K562 (cell line): ENCODE data around the gene SMAP2. TPM values are rescaled to one million over a fixed set of nuclear protein-coding genes. Genes with fewer than 3 reads are reported as not detected.

Experiments used
- ARNT ChIP-seq, 2 experiments: fragments of 450-650 bp; IDR thresholded peaks; 2 replicates each; pipeline ENCODE4 v1.6.1; 2016; ENCODE audit warnings: mild to moderate bottlenecking in 1 of 2
- FOXM1 ChIP-seq, 2 experiments: fragments of 450-650 bp in 1 of 2; sonication (generic) in 1 of 2; formaldehyde crosslinking in 1 of 2; IDR thresholded peaks; 2 replicates each; pipeline versions ENCODE4 v1.6.1 to v1.9.0; 2017 to 2022; ENCODE audit warnings: low read depth in 2 of 2, mild to moderate bottlenecking in 2 of 2, missing genetic modification reagents in 1 of 2, moderate library complexity in 1 of 2
- GATAD2A ChIP-seq: fragments of 450-650 bp; IDR thresholded peaks from 2 replicates; pipeline ENCODE4 v1.6.1; 2017
- MYNN ChIP-seq, 2 experiments: sonication (generic); formaldehyde crosslinking in 1 of 2; IDR thresholded peaks; 2 replicates each; pipeline versions ENCODE4 v1.5.0 to v1.6.1; 2016 to 2020; ENCODE audit warnings: antibody characterized with exemption in 1 of 2, missing genetic modification reagents in 1 of 2
- NFIC ChIP-seq: fragments of 450-650 bp; IDR thresholded peaks from 2 replicates; pipeline ENCODE4 v1.6.1; 2017; ENCODE audit warnings: mild to moderate bottlenecking, inconsistent platforms
- RBM34 ChIP-seq: fragments of 200-400 bp; formaldehyde crosslinking; IDR thresholded peaks from 2 replicates; pipeline ENCODE4 v1.6.1; 2018; ENCODE audit warnings: low read length, borderline replicate concordance; ENCODE audit not compliant: insufficient read depth
- SMARCA4 ChIP-seq: fragments of 450-650 bp; IDR thresholded peaks from 2 replicates; pipeline ENCODE4 v1.6.1; 2016
- TCF3 ChIP-seq: sonication (generic); formaldehyde crosslinking; IDR thresholded peaks from 2 replicates; pipeline ENCODE4 v1.4.0; 2020; ENCODE audit warnings: mild to moderate bottlenecking, missing genetic modification reagents
- TEAD4 ChIP-seq, 2 experiments: sonication (generic) in 1 of 2; formaldehyde crosslinking in 1 of 2; IDR thresholded peaks; 2 replicates each; pipeline versions ENCODE4 v1.6.1 to v1.8.0; 2012 to 2022; ENCODE audit warnings: borderline replicate concordance in 1 of 2, inconsistent platforms in 1 of 2, low read length in 1 of 2, mild to moderate bottlenecking in 1 of 2, missing genetic modification reagents in 1 of 2
- ZBED1 ChIP-seq: IDR thresholded peaks from 2 replicates; pipeline ENCODE4 v1.6.1; 2014
- ZNF253 ChIP-seq: fragments of 250-450 bp; sonication (Bioruptor Pico); conservative IDR thresholded peaks from 2 replicates; pipeline ENCODE4 v1.6.1; 2021; ENCODE audit warnings: mild to moderate bottlenecking
- ZNF717 ChIP-seq: fragments of 250-450 bp; sonication (Bioruptor Pico); IDR thresholded peaks from 2 replicates; pipeline ENCODE4 v1.5.0; 2021
- polyA plus RNA-seq, 8 experiments: library from polyadenylated mRNA; depleted of rRNA in 4 of 8; stranded (reverse) in 5 of 8; unstranded in 3 of 8; fragments of >200 nt; fragmentation: Nextera tagmentation in 2 of 8; fragmentation: Illumina TruSeq in 1 of 8; extraction: Ambion mirVana in 2 of 8; extraction: Trizol in 1 of 8; gene quantifications; 2 replicates each; pipeline versions ENCODE4 v1.2.1 to v1.2.3, GENCODE V29; 2011 to 2014; ENCODE audit warnings: inconsistent platforms in 1 of 8, missing spikeins in 1 of 8
- total RNA-seq, 7 experiments: library from RNA; depleted of rRNA in 6 of 7; stranded (reverse); fragments of >200 nt in 6 of 7; fragmentation: Illumina TruSeq in 2 of 7; extraction: Trizol in 2 of 7; gene quantifications; 2 replicates each; pipeline versions ENCODE4 v1.2.1 to v1.2.3, GENCODE V29; 2011 to 2021; ENCODE audit warnings: low replicate concordance in 1 of 7
- TF ChIP-seq, protein P1 (sequence below), 2 experiments: fragments of 450-650 bp; IDR thresholded peaks; 2 replicates each; pipeline ENCODE4 v1.6.1; 2016
- TF ChIP-seq, protein P2 (sequence below): fragments of 250-450 bp; sonication (Bioruptor Pico); IDR thresholded peaks from 2 replicates; pipeline ENCODE4 v1.6.1; 2021; ENCODE audit warnings: mild to moderate bottlenecking
- TF ChIP-seq, protein P3 (sequence below): sonication (generic); formaldehyde crosslinking; IDR thresholded peaks from 2 replicates; pipeline ENCODE4 v1.8.0; 2022; ENCODE audit warnings: mild to moderate bottlenecking, missing genetic modification reagents, borderline replicate concordance
- TF ChIP-seq, protein P4 (sequence below), 3 experiments: fragments of 200-800 bp in 1 of 3; fragments of 250-450 bp in 1 of 3; fragments of 450-650 bp in 1 of 3; sonication (Bioruptor Pico) in 1 of 3; sonication (Bioruptor generic) in 1 of 3; formaldehyde crosslinking in 1 of 3; IDR thresholded peaks; 2 replicates each; pipeline versions ENCODE4 v1.6.1 to v1.8.0; 2016 to 2022; ENCODE audit warnings: mild to moderate bottlenecking in 2 of 3, missing genetic modification characterization in 2 of 3, missing compliant biosample characterization in 1 of 3, moderate library complexity in 1 of 3

The SMAP2 gene
- total and polyA plus RNA-seq, 9 of the 15 experiments (the other 6 are each of a cell fraction or from before 2014, with no cell fraction given) = 38.7 to 212 (median 94.1) TPM

DNA sequence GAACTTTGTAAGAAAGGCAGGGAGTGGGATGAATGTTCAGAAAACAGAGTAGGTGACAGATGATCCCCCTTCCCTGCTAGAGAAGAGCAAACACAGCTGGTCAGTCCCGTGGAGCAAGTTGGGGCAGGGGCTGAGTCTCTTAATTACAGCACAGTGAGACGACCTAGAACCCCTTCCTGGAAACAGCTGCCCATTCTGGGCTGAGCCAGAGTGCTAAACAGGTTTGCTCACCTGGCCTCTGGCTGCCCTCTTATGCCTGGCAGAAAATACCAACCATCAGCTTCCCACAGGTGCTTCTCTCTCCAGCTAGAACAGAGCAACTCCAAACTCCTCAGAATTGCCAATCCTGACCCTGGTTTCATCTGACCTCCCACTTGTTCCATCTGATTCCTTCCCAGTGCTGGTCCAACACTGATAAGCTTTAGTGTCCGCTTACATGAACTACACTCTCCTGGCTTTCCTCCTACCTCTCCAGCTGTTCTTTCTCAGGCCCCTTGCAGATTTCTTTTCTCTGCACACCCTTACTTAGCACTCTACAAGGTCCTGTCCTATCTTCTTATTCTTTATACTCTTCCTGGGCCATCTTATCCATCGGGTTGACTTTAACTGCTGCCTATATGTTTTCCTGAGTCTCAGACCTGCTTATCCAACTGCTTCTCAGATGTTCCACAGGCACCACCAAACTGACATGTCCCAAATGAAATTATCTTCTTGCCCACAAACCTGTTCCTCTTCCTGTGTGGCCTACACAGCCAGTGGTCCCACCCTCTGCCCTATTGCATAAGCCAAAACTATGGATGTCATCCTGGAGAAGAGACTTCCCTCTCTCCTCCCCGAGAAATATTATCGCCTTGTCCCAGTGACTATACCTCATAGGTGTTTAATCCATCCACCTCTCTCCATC is 33.9 kb upstream of the SMAP2 start (continued):
- TF ChIP-seq TEAD4 (IDR thresholded peaks at IDR 0.05; ENCODE audit: low read length) (peak; percentile 76), TEAD4 (CRISPR knock-in tag; IDR thresholded peaks at IDR 0.05; ENCODE audit: borderline replicate concordance) (no peak), ZNF717 (CRISPR knock-in tag) (no peak), TCF3 (peak; percentile 90), NFIC (peak; percentile 67), ARNT (IDR thresholded peaks at IDR 0.05) (peak; percentile 28 to 36; a peak in 1 of 4 replicates), ZNF253 (CRISPR knock-in tag) (no peak), GATAD2A (peak; percentile 56; the same call in 1 of the 2 replicates), FOXM1 (IDR thresholded peaks at IDR 0.05; ENCODE audit: low read depth) (0 out of 2 replicates have a peak, but pooled peaks have one; percentile 37), FOXM1 (CRISPR knock-in tag; IDR thresholded peaks at IDR 0.05; ENCODE audit: low read depth) (no peak), SMARCA4 (peak; percentile 84), RBM34 (no peak), MYNN (IDR thresholded peaks at IDR 0.05) (0 out of 2 replicates have a peak, but pooled peaks have one; percentile 45), MYNN (CRISPR knock-in tag; IDR thresholded peaks at IDR 0.05) (no peak), ZBED1 (0 out of 2 replicates have a peak, but pooled peaks have one; percentile 54)
- TF ChIP-seq, protein P1, sequence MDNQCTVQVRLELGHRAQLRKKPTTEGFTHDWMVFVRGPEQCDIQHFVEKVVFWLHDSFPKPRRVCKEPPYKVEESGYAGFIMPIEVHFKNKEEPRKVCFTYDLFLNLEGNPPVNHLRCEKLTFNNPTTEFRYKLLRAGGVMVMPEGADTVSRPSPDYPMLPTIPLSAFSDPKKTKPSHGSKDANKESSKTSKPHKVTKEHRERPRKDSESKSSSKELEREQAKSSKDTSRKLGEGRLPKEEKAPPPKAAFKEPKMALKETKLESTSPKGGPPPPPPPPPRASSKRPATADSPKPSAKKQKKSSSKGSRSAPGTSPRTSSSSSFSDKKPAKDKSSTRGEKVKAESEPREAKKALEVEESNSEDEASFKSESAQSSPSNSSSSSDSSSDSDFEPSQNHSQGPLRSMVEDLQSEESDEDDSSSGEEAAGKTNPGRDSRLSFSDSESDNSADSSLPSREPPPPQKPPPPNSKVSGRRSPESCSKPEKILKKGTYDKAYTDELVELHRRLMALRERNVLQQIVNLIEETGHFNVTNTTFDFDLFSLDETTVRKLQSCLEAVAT (IDR thresholded peaks at IDR 0.05) = peak in 1 of 2 experiments; percentile 30; a peak in 1 of 4 replicates
- TF ChIP-seq, protein P2, sequence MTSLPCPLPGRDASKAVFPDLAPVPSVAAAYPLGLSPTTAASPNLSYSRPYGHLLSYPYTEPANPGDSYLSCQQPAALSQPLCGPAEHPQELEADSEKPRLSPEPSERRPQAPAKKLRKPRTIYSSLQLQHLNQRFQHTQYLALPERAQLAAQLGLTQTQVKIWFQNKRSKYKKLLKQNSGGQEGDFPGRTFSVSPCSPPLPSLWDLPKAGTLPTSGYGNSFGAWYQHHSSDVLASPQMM (CRISPR knock-in tag) = no peak
- TF ChIP-seq, protein P3, sequence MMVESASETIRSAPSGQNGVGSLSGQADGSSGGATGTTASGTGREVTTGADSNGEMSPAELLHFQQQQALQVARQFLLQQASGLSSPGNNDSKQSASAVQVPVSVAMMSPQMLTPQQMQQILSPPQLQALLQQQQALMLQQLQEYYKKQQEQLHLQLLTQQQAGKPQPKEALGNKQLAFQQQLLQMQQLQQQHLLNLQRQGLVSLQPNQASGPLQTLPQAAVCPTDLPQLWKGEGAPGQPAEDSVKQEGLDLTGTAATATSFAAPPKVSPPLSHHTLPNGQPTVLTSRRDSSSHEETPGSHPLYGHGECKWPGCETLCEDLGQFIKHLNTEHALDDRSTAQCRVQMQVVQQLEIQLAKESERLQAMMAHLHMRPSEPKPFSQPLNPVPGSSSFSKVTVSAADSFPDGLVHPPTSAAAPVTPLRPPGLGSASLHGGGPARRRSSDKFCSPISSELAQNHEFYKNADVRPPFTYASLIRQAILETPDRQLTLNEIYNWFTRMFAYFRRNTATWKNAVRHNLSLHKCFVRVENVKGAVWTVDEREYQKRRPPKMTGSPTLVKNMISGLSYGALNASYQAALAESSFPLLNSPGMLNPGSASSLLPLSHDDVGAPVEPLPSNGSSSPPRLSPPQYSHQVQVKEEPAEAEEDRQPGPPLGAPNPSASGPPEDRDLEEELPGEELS (CRISPR knock-in tag) = no peak
- TF ChIP-seq, protein P4, sequence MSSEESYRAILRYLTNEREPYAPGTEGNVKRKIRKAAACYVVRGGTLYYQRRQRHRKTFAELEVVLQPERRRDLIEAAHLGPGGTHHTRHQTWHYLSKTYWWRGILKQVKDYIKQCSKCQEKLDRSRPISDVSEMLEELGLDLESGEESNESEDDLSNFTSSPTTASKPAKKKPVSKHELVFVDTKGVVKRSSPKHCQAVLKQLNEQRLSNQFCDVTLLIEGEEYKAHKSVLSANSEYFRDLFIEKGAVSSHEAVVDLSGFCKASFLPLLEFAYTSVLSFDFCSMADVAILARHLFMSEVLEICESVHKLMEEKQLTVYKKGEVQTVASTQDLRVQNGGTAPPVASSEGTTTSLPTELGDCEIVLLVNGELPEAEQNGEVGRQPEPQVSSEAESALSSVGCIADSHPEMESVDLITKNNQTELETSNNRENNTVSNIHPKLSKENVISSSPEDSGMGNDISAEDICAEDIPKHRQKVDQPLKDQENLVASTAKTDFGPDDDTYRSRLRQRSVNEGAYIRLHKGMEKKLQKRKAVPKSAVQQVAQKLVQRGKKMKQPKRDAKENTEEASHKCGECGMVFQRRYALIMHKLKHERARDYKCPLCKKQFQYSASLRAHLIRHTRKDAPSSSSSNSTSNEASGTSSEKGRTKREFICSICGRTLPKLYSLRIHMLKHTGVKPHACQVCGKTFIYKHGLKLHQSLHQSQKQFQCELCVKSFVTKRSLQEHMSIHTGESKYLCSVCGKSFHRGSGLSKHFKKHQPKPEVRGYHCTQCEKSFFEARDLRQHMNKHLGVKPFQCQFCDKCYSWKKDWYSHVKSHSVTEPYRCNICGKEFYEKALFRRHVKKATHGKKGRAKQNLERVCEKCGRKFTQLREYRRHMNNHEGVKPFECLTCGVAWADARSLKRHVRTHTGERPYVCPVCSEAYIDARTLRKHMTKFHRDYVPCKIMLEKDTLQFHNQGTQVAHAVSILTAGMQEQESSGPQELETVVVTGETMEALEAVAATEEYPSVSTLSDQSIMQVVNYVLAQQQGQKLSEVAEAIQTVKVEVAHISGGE (CRISPR knock-in tag; IDR thresholded peaks at IDR 0.05) = no peak
